K562 (cell line): ENCODE results near the gene MYL12B. TPM values are rescaled to one million over a fixed set of nuclear protein-coding genes. Genes with fewer than 3 reads are reported as not detected.

Experiments
- ARHGAP35 ChIP-seq: fragments of 450-650 bp; IDR thresholded peaks from 2 replicates; pipeline ENCODE4 v1.6.1; 2018; ENCODE audit not compliant: partially characterized antibody
- BHLHE40 ChIP-seq: IDR thresholded peaks from 2 replicates; pipeline ENCODE4 v1.6.1; 2011; ENCODE audit warnings: low read length, improper control_type of control experiment
- CBX1 ChIP-seq: sonication (generic); IDR thresholded peaks from 2 replicates; pipeline ENCODE4 v1.6.1; 2016; ENCODE audit warnings: antibody characterized with exemption, low read depth, mild to moderate bottlenecking
- CREM ChIP-seq: IDR thresholded peaks from 2 replicates; pipeline ENCODE4 v1.6.1; 2014; ENCODE audit warnings: antibody characterized with exemption, low read depth
- HCFC1 ChIP-seq: IDR thresholded peaks from 2 replicates; pipeline ENCODE4 v1.6.1; 2012; ENCODE audit warnings: low read depth, low read length, improper control_type of control experiment
- PHF21A ChIP-seq: fragments of 450-650 bp; IDR thresholded peaks from 2 replicates; pipeline ENCODE4 v1.6.1; 2017; ENCODE audit warnings: low read depth, borderline replicate concordance
- RFX5 ChIP-seq: IDR thresholded peaks from 2 replicates; pipeline ENCODE4 v1.6.1; 2011; ENCODE audit warnings: low read depth, mild to moderate bottlenecking, improper control_type of control experiment, low read length
- SMARCE1 ChIP-seq: fragments of 450-650 bp; IDR thresholded peaks from 2 replicates; pipeline ENCODE4 v1.7.1; 2016; ENCODE audit warnings: mild to moderate bottlenecking
- SUPT5H ChIP-seq: fragments of 450-650 bp; IDR thresholded peaks from 2 replicates; pipeline ENCODE4 v1.6.1; 2016
- TAF15 ChIP-seq: fragments of 200-400 bp; formaldehyde crosslinking; IDR thresholded peaks from 2 replicates; pipeline ENCODE4 v1.6.1; 2017; ENCODE audit warnings: mild to moderate bottlenecking, low read depth, low read length, moderate library complexity
- TGIF2 ChIP-seq: sonication (generic); formaldehyde crosslinking; IDR thresholded peaks from 2 replicates; pipeline ENCODE4 v1.8.1; 2022; ENCODE audit warnings: mild to moderate bottlenecking, missing genetic modification reagents, moderate library complexity
- U2AF1 ChIP-seq: fragments of 200-400 bp; formaldehyde crosslinking; optimal IDR thresholded peaks from 2 replicates; pipeline ENCODE3; 2017; ENCODE audit warnings: mild to moderate bottlenecking, low read depth, low read length, moderate library complexity
- ZBED1 ChIP-seq: IDR thresholded peaks from 2 replicates; pipeline ENCODE4 v1.6.1; 2014
- ZNF12 ChIP-seq: sonication (generic); formaldehyde crosslinking; IDR thresholded peaks from 2 replicates; pipeline ENCODE4 v1.4.0; 2020; ENCODE audit warnings: mild to moderate bottlenecking, missing genetic modification reagents
- ZNF134 ChIP-seq: fragments of 250-450 bp; sonication (Bioruptor Pico); conservative IDR thresholded peaks from 2 replicates; pipeline ENCODE4 v1.4.0; 2020
- ZNF239 ChIP-seq: fragments of 250-450 bp; sonication (Bioruptor Pico); IDR thresholded peaks from 2 replicates; pipeline ENCODE4 v1.4.0; 2020; ENCODE audit warnings: mild to moderate bottlenecking
- ZNF280B ChIP-seq: fragments of 250-450 bp; sonication (Bioruptor Pico); IDR thresholded peaks from 2 replicates; pipeline ENCODE4 v1.5.1; 2021; ENCODE audit warnings: mild to moderate bottlenecking
- ZNF3 ChIP-seq: fragments of 250-450 bp; sonication (Bioruptor Pico); IDR thresholded peaks from 2 replicates; pipeline ENCODE4 v1.5.0; 2021; ENCODE audit warnings: mild to moderate bottlenecking, moderate library complexity
- ZNF431 ChIP-seq: sonication (generic); formaldehyde crosslinking; IDR thresholded peaks from 2 replicates; pipeline ENCODE4 v1.8.0; 2022; ENCODE audit warnings: mild to moderate bottlenecking, missing genetic modification reagents
- ZNF76 ChIP-seq: fragments of 250-450 bp; sonication (Bioruptor Pico); IDR thresholded peaks from 2 replicates; pipeline ENCODE4 v1.4.0; 2020; ENCODE audit warnings: mild to moderate bottlenecking, moderate library complexity, borderline replicate concordance
- polyA plus RNA-seq, 8 experiments: library from polyadenylated mRNA; depleted of rRNA in 4 of 8; stranded (reverse) in 5 of 8; unstranded in 3 of 8; fragments of >200 nt; fragmentation: Nextera tagmentation in 2 of 8; fragmentation: Illumina TruSeq in 1 of 8; extraction: Ambion mirVana in 2 of 8; extraction: Trizol in 1 of 8; gene quantifications; 2 replicates each; pipeline versions ENCODE4 v1.2.1 to v1.2.3, GENCODE V29; 2011 to 2014; ENCODE audit warnings: inconsistent platforms in 1 of 8, missing spikeins in 1 of 8
- total RNA-seq, 7 experiments: library from RNA; depleted of rRNA in 6 of 7; stranded (reverse); fragments of >200 nt in 6 of 7; fragmentation: Illumina TruSeq in 2 of 7; extraction: Trizol in 2 of 7; gene quantifications; 2 replicates each; pipeline versions ENCODE4 v1.2.1 to v1.2.3, GENCODE V29; 2011 to 2021; ENCODE audit warnings: low replicate concordance in 1 of 7
- TF ChIP-seq, protein P1 (sequence below), 2 experiments: fragments of 450-650 bp; formaldehyde crosslinking in 1 of 2; IDR thresholded peaks; 2 replicates each; pipeline versions ENCODE4 v1.4.0 to v1.6.1; 2014 to 2020; ENCODE audit warnings: mild to moderate bottlenecking in 2 of 2, borderline replicate concordance in 1 of 2, low read depth in 1 of 2

Gene MYL12B
- total and polyA plus RNA-seq, 9 of the 15 experiments (the other 6 are each of a cell fraction or from before 2014, with no cell fraction given), result 220 to 995 (median 463) TPM

DNA sequence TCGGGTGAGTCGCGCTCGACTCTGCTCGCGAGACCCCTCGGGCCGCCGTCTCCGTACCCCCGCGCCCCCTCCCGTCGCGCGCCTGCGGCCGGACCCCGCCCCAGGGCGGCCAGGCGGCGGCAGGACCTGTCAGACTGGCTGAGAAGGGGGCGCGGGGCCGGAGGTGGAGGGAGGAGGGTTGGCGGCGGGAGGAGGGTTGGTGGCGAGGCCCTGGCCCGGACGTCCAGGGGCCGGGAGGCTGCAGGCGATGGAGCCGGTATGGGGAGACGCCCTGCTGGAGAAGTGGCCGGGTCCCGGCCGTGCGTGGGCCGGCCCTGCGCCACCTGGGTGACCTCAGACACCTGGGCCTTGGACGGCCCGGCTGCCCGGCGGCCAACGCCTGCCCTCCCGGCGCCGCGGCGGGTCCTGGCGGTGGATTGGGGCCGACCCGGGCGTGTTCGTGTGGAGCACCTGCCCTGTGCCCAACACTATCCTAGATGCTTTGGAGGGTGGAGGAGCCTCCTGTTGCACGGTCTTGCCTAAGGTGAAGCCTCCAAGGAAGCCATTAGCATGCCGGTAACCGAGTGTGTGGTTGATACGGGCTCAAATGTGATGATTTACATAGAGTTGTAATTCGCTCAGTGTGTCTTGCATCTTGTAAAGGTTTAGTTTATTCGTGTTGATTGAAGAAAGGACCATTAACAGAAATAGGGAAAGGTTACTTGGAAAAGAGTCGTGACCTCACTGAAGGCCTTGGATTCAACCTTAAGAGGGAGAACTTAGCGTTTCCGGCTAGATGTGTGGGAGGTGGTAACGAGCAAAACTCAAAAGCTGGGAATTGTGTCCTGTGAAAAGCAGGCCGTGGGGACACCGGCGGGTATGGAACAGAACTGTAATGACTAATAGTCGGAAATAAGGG, 550 bp downstream of the MYL12B start (continued):
- TF ChIP-seq ZNF280B (CRISPR knock-in tag), result no peak
- TF ChIP-seq ZNF76 (CRISPR knock-in tag), result no peak
- TF ChIP-seq BHLHE40, result no peak
- TF ChIP-seq ARHGAP35, result no peak
- TF ChIP-seq, protein P1, sequence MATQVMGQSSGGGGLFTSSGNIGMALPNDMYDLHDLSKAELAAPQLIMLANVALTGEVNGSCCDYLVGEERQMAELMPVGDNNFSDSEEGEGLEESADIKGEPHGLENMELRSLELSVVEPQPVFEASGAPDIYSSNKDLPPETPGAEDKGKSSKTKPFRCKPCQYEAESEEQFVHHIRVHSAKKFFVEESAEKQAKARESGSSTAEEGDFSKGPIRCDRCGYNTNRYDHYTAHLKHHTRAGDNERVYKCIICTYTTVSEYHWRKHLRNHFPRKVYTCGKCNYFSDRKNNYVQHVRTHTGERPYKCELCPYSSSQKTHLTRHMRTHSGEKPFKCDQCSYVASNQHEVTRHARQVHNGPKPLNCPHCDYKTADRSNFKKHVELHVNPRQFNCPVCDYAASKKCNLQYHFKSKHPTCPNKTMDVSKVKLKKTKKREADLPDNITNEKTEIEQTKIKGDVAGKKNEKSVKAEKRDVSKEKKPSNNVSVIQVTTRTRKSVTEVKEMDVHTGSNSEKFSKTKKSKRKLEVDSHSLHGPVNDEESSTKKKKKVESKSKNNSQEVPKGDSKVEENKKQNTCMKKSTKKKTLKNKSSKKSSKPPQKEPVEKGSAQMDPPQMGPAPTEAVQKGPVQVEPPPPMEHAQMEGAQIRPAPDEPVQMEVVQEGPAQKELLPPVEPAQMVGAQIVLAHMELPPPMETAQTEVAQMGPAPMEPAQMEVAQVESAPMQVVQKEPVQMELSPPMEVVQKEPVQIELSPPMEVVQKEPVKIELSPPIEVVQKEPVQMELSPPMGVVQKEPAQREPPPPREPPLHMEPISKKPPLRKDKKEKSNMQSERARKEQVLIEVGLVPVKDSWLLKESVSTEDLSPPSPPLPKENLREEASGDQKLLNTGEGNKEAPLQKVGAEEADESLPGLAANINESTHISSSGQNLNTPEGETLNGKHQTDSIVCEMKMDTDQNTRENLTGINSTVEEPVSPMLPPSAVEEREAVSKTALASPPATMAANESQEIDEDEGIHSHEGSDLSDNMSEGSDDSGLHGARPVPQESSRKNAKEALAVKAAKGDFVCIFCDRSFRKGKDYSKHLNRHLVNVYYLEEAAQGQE (IDR thresholded peaks at IDR 0.05; ENCODE audit: borderline replicate concordance), result 0 out of 2 replicates have a peak, but pooled peaks have one; percentile 16
- TF ChIP-seq, protein P1 (CRISPR knock-in tag; IDR thresholded peaks at IDR 0.05; ENCODE audit: low read depth), result no peak
- no peak for TF ChIP-seq CREM
- peak; percentile 75 for TF ChIP-seq ZNF431 (CRISPR knock-in tag)
- TF ChIP-seq TGIF2 (CRISPR knock-in tag), result peak; percentile 91; the same call in 1 of the 2 replicates
- no peak for TF ChIP-seq ZBED1
- TF ChIP-seq ZNF3, result no peak
- TF ChIP-seq PHF21A, result no peak
- TF ChIP-seq ZNF239, result no peak
- no peak for TF ChIP-seq RFX5
- peak; percentile 59 for TF ChIP-seq U2AF1
- peak; percentile 34; the same call in 1 of the 2 replicates for TF ChIP-seq SMARCE1
- no peak for TF ChIP-seq HCFC1
- no peak for TF ChIP-seq CBX1
- no peak for TF ChIP-seq TAF15
- no peak for TF ChIP-seq ZNF12 (CRISPR knock-in tag)
- TF ChIP-seq SUPT5H, result 0 out of 2 replicates have a peak, but pooled peaks have one; percentile 16
- no peak for TF ChIP-seq ZNF134 (CRISPR knock-in tag)
